A549 (cell line): ENCODE data around the gene CAMKMT. TPM values are rescaled to one million over a fixed set of nuclear protein-coding genes. Genes with fewer than 3 reads are reported as not detected.

Experiments
- ATAC-seq, 2 experiments: fragments of 200-7000 bp in 1 of 2; fragments of >200 bp in 1 of 2; cut with Nextera tagmentation in 1 of 2; cut with Tn5 transposase in 1 of 2; 3 replicates each; pipeline versions ENCODE4 v1.8.0 to v1.9.1; 2018 to 2020; ENCODE audit warnings: mild to moderate bottlenecking in 1 of 2, moderate library complexity in 1 of 2
- CTCF ChIA-PET: fragments of 300-600 bp; sonication (Branson Sonifier 250); formaldehyde crosslinking; extraction: SDS; loops from one replicate; lab custom pipeline; 2021; ENCODE audit warnings: antibody characterized with exemption, inconsistent platforms; lab: Yijun Ruan, JAX
- POLR2A ChIA-PET: fragments of 350-600 bp; formaldehyde crosslinking; extraction: SDS; loops from one replicate; lab custom pipeline; 2021; ENCODE audit warnings: antibody characterized with exemption, inconsistent platforms; lab: Yijun Ruan, JAX
- DNase-seq, 2 experiments: peaks; one replicate each; pipeline versions ENCODE4 v3.0.0 to v3.0.0-alpha.2; 2011 to 2016; ENCODE audit warnings: low read depth in 1 of 2, low spot score in 1 of 2
- FAIRE-seq: peaks from 2 replicates; lab custom pipeline; 2011; peaks lifted over from hg19 to GRCh38; lab: Jason Lieb, UNC
- H3K27ac ChIP-seq, 2 experiments: fragments of >200 bp; sonication (Bioruptor Twin); formaldehyde crosslinking; 3 replicates each; pipeline ENCODE4 v1.5.1; 2016 to 2017
- H3K4me1 ChIP-seq: fragments of >200 bp; sonication (Bioruptor Twin); formaldehyde crosslinking; 3 replicates; pipeline ENCODE4 v1.6.1; 2016
- H3K4me2 ChIP-seq: fragments of >200 bp; sonication (Bioruptor Twin); formaldehyde crosslinking; 3 replicates; pipeline ENCODE4 v1.6.1; 2016
- H3K4me3 ChIP-seq: fragments of >200 bp; sonication (Bioruptor Twin); formaldehyde crosslinking; 3 replicates; pipeline ENCODE4 v1.5.1; 2016
- H3K9me3 ChIP-seq: fragments of >200 bp; sonication (Bioruptor Twin); formaldehyde crosslinking; 3 replicates; pipeline ENCODE4 v1.6.1; 2016
- CBX8 ChIP-seq: fragments of 200-600 bp; sonication (generic); IDR thresholded peaks from 2 replicates; pipeline ENCODE4 v1.6.1; 2016
- CEBPB ChIP-seq, 2 experiments: fragments of >200 bp in 1 of 2; sonication (Bioruptor Twin) in 1 of 2; formaldehyde crosslinking in 1 of 2; IDR thresholded peaks; 2 replicates each; pipeline ENCODE4 v1.6.1; 2012 to 2016
- FOSB ChIP-seq: fragments of 250-450 bp; sonication (Bioruptor Pico); IDR thresholded peaks from 2 replicates; pipeline ENCODE4 v1.5.0; 2020; ENCODE audit warnings: mild to moderate bottlenecking, moderate library complexity
- HDAC2 ChIP-seq: fragments of 200-600 bp; sonication (generic); IDR thresholded peaks from 2 replicates; pipeline ENCODE4 v1.6.1; 2016
- HOXB13 ChIP-seq: fragments of 250-450 bp; sonication (Bioruptor Pico); IDR thresholded peaks from 2 replicates; pipeline ENCODE4 v1.5.0; 2020; ENCODE audit warnings: low read depth, mild to moderate bottlenecking, moderate library complexity
- HOXB5 ChIP-seq: fragments of 250-450 bp; sonication (Bioruptor Pico); IDR thresholded peaks from 2 replicates; pipeline ENCODE4 v1.5.0; 2020; ENCODE audit warnings: mild to moderate bottlenecking, moderate library complexity
- KDM1A ChIP-seq: fragments of 200-600 bp; sonication (generic); IDR thresholded peaks from 2 replicates; pipeline ENCODE4 v1.6.1; 2016; ENCODE audit warnings: low read depth, mild to moderate bottlenecking
- KDM5A ChIP-seq: fragments of 200-600 bp; sonication (generic); IDR thresholded peaks from 2 replicates; pipeline ENCODE4 v1.6.1; 2016; ENCODE audit warnings: antibody characterized with exemption, mild to moderate bottlenecking
- NFE2L2 ChIP-seq: fragments of 150-350 bp; conservative IDR thresholded peaks from 2 replicates; pipeline ENCODE4 v1.6.1; 2014; ENCODE audit warnings: low read length
- NR3C1 ChIP-seq: fragments of >200 bp; sonication (Bioruptor Twin); formaldehyde crosslinking; IDR thresholded peaks from 3 replicates; pipeline ENCODE4 v1.6.1; 2017
- POLR2A ChIP-seq: IDR thresholded peaks from 2 replicates; pipeline ENCODE4 v1.6.1; 2012; ENCODE audit warnings: mild to moderate bottlenecking, low read length
- RAD21 ChIP-seq, 2 experiments: fragments of >200 bp in 1 of 2; sonication (Bioruptor Twin) in 1 of 2; formaldehyde crosslinking in 1 of 2; IDR thresholded peaks in 1 of 2; conservative IDR thresholded peaks in 1 of 2; 2 replicates in 1 of 2; 3 replicates in 1 of 2; pipeline ENCODE4 v1.6.1; 2012 to 2018; ENCODE audit warnings: inconsistent platforms in 1 of 2
- RFX5 ChIP-seq: fragments of 450-650 bp; IDR thresholded peaks from 2 replicates; pipeline ENCODE4 v1.7.1; 2014; ENCODE audit warnings: antibody characterized with exemption, mild to moderate bottlenecking, moderate library complexity
- RNF2 ChIP-seq: fragments of 200-600 bp; sonication (generic); IDR thresholded peaks from 2 replicates; pipeline ENCODE4 v1.6.1; 2016; ENCODE audit warnings: low read depth, mild to moderate bottlenecking, antibody characterized with exemption, moderate library complexity, borderline replicate concordance
- SMC3 ChIP-seq: fragments of >200 bp; sonication (Bioruptor Twin); formaldehyde crosslinking; IDR thresholded peaks from 3 replicates; pipeline ENCODE4 v1.6.1; 2018; ENCODE audit warnings: inconsistent platforms
- TP53 ChIP-seq: fragments of 250-450 bp; sonication (Bioruptor Pico); IDR thresholded peaks from 2 replicates; pipeline ENCODE4 v1.5.0; 2021; ENCODE audit warnings: mild to moderate bottlenecking, moderate library complexity
- ZFP36 ChIP-seq: fragments of 450-650 bp; IDR thresholded peaks from 2 replicates; pipeline ENCODE4 v1.6.1; 2014; ENCODE audit warnings: borderline replicate concordance; ENCODE audit not compliant: partially characterized antibody
- WGBS: methylation state at CpG from one replicate; pipeline ENCODE4 v1.1.6; 2017; ENCODE audit errors: missing lambda C conversion rate; 5-methylcytosine and 5-hydroxymethylcytosine counted together
- polyA plus RNA-seq, 4 experiments: library from polyadenylated mRNA; depleted of rRNA in 3 of 4; stranded (reverse); fragments of >200 nt; fragmentation: RNase III in 1 of 4; extraction: RNeasy Plus Mini Kit Qiagen cat#74134 plus additional on column Dnase treatment in 1 of 4; gene quantifications; 2 replicates in 3 of 4; 3 replicates in 1 of 4; pipeline ENCODE4 v1.2.3, GENCODE V29; 2011 to 2017
- TF ChIP-seq, protein P1 (sequence below): fragments of >200 bp; sonication (Bioruptor Twin); formaldehyde crosslinking; IDR thresholded peaks from 3 replicates; pipeline ENCODE4 v1.6.1; 2016
- TF ChIP-seq, protein P2 (sequence below): fragments of >200 bp; sonication (Bioruptor Twin); formaldehyde crosslinking; IDR thresholded peaks from 3 replicates; pipeline ENCODE4 v1.5.1; 2016
- TF ChIP-seq, protein P3 (sequence below): IDR thresholded peaks from 2 replicates; pipeline ENCODE4 v1.6.1; 2012; ENCODE audit warnings: low read depth, borderline replicate concordance

Gene CAMKMT
- polyA plus RNA-seq, 2 of the 4 experiments (the other 2 are of a cell fraction): 6.5 to 15.7 TPM

DNA sequence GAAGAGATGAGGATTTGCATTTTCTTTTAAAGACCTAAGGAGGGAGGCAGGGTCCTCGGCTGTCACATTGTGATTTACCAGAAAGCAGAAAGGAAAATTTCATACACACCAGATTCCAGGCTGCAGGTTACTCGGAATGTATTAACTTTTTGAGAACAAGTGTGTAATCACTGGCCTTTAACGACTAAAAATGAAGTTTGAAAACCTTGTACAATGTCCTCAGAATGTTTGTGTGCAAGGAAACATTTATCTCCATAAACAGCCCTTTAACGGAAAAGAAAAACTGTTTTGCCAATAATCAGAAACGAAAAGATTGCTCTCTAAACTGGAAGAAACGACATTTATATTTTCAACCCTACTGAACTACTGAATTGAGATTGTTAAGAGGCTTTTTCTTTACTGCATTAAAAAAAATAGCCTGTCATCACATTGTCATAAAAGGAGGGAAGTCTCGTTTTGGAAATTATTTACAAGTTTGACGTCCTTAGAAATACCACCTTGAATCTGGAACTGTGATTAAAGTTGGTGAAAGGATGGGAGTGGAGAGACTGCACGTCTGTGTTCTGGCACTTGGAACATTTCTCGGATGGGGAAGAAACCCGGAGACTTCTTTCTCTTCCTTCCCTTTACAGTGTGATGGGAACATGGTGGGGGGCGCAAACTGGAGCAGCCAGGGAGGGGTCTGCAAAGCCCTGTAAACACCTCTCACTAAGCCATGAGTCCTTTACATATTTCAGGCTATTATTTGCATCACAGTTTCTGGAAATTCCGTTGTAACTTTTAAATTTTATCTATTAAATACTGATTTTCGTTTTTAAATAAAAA, 445.7 kb downstream of the CAMKMT start:
- no peak overlapping the region for H3K4me3 ChIP-seq
- ChIA-PET POLR2A (no interaction called here), CTCF (interaction anchor here (0.6 kb wide), 1 partner anchor 16 kb away, joined by 3 read pairs; no protein-coding TSS in a partner anchor)
- TF ChIP-seq CBX8 (peak; percentile 92), RNF2 (peak; percentile 43; the same call in 1 of the 2 replicates), SMC3 (no peak), ZFP36 (peak; percentile 23), HOXB5 (CRISPR knock-in tag) (no peak)
- no peak for DNase-seq
- ATAC-seq: no peak
- no peaks in the 10 kb centered on the region for H3K9me3 ChIP-seq
- no peak overlapping the region for H3K27ac ChIP-seq
- FAIRE-seq: no peak
- 9% methylated on average over 14 of the region's 14 CpGs for WGBS
- H3K4me1 ChIP-seq: no peaks in the 10 kb centered on the region
- no peak overlapping the region for H3K4me2 ChIP-seq

DNA sequence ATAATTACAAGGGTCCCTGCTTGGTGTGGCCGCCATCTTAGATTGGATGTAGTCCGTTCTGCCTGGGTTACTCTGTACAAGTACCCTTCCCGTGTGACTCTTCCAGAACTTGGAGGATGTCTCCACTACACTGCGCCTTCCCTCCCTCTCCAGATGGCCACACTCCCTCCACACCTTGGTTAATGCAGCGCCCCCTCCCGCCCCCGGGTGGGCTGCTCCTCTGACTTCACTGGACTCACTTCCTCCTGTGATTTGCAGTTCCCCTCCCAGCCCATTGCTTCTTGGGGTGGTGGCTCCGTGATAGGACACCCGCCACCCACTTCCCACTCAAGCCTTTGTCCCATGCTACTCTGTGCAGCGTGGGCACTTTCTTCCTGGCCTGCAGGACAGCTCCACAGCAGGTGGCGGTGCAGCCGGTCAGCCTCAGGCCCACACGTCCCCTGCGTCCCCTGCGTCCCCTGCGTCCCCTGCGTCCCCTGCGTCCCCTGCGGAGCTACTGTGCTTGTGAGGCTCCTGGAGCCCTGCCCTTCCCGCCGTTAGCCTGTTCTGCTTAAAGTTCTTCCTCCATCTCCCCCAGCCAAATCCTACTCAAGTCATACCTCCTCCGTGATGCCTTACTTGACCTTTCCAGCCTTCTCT, 449.3 kb downstream of the CAMKMT start:
- no peak overlapping the region for H3K4me2 ChIP-seq
- H3K9me3 ChIP-seq: no peaks in the 10 kb centered on the region
- TF ChIP-seq KDM1A (no peak), FOSB (CRISPR knock-in tag) (no peak), RNF2 (no peak), RFX5 (no peak), KDM5A (no peak), RAD21 (conservative IDR thresholded peaks at IDR 0.05 in 1 of 2, IDR thresholded peaks at IDR 0.05 in 1 of 2) (no peak), NR3C1 (no peak), NFE2L2 (no peak)
- TF ChIP-seq, protein P1, sequence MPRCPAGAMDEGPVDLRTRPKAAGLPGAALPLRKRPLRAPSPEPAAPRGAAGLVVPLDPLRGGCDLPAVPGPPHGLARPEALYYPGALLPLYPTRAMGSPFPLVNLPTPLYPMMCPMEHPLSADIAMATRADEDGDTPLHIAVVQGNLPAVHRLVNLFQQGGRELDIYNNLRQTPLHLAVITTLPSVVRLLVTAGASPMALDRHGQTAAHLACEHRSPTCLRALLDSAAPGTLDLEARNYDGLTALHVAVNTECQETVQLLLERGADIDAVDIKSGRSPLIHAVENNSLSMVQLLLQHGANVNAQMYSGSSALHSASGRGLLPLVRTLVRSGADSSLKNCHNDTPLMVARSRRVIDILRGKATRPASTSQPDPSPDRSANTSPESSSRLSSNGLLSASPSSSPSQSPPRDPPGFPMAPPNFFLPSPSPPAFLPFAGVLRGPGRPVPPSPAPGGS: no peak
- TF ChIP-seq, protein P2, sequence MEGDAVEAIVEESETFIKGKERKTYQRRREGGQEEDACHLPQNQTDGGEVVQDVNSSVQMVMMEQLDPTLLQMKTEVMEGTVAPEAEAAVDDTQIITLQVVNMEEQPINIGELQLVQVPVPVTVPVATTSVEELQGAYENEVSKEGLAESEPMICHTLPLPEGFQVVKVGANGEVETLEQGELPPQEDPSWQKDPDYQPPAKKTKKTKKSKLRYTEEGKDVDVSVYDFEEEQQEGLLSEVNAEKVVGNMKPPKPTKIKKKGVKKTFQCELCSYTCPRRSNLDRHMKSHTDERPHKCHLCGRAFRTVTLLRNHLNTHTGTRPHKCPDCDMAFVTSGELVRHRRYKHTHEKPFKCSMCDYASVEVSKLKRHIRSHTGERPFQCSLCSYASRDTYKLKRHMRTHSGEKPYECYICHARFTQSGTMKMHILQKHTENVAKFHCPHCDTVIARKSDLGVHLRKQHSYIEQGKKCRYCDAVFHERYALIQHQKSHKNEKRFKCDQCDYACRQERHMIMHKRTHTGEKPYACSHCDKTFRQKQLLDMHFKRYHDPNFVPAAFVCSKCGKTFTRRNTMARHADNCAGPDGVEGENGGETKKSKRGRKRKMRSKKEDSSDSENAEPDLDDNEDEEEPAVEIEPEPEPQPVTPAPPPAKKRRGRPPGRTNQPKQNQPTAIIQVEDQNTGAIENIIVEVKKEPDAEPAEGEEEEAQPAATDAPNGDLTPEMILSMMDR: no peak
- H3K27ac ChIP-seq: no peak overlapping the region
- ChIA-PET CTCF (interaction anchor here (0.6 kb wide), 2 partner anchors 136 to 733 kb away, joined by 3 read pairs; no protein-coding TSS in a partner anchor), POLR2A (no interaction called here)
- DNase-seq (no peak), FAIRE-seq (no peak), ATAC-seq (peak in 1 of 2 experiments; percentile 27; a peak in 2 of 6 replicates)
- 68% methylated on average over 22 of the region's 22 CpGs for WGBS
- H3K4me3 ChIP-seq: no peak overlapping the region
- H3K4me1 ChIP-seq: no peaks in the 10 kb centered on the region

DNA sequence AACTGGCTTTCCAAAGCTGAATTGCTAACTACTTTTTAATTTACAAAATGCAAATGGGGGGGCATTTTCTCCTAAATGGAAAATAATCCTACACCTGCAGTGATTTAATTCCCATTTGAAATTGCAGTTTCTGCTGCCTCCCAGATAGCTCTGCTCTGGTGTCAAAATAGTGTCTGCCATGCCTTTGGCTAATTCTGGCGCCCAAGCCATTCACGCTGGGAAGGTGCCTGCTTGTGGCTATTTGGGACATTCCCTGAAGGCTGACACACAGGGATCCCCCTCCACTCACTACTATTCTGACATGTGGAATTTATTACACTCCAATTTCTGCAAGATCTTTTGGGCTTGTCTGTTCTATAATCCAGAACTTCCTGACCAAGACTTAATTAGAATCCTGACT, 451.4 kb downstream of the CAMKMT start:
- no peak overlapping the region for H3K4me3 ChIP-seq
- H3K4me2 ChIP-seq: no peak overlapping the region
- TF ChIP-seq POLR2A: no peak
- no peak for TF ChIP-seq ZFP36
- TF ChIP-seq HDAC2: no peak
- no peak for TF ChIP-seq CEBPB (IDR thresholded peaks at IDR 0.05)
- TF ChIP-seq TP53 (CRISPR knock-in tag): no peak
- no peak for TF ChIP-seq NFE2L2
- TF ChIP-seq HOXB13 (CRISPR knock-in tag): no peak
- TF ChIP-seq, protein P3, sequence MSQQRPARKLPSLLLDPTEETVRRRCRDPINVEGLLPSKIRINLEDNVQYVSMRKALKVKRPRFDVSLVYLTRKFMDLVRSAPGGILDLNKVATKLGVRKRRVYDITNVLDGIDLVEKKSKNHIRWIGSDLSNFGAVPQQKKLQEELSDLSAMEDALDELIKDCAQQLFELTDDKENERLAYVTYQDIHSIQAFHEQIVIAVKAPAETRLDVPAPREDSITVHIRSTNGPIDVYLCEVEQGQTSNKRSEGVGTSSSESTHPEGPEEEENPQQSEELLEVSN: no peak
- no peak for TF ChIP-seq KDM5A
- TF ChIP-seq SMC3: no peak
- no peaks in the 10 kb centered on the region for H3K4me1 ChIP-seq
- no peaks in the 10 kb centered on the region for H3K9me3 ChIP-seq
- POLR2A ChIA-PET: no interaction called here
- FAIRE-seq: no peak
- CTCF ChIA-PET: interaction anchor here (1.0 kb wide), 1 partner anchor 14 kb away, joined by 3 read pairs; no protein-coding TSS in a partner anchor
- 33% methylated on average over 2 of the region's 2 CpGs for WGBS
- no peak overlapping the region for H3K27ac ChIP-seq
- DNase-seq: no peak
- no peak for ATAC-seq
